HepG2 (cell line): ENCODE measurements around the gene BCL2L11.

Experiments used
- ASH2L ChIP-seq: fragments of 300-600, 200-600 bp; sonication (generic); IDR thresholded peaks from 2 replicates; pipeline ENCODE4 v1.7.0; 2017; ENCODE audit warnings: low read depth, mild to moderate bottlenecking, moderate library complexity, mixed read lengths, low read length; ENCODE audit not compliant: insufficient read length
- BCL6 ChIP-seq: IDR thresholded peaks from 2 replicates; pipeline ENCODE4 v1.6.1; 2016; ENCODE audit warnings: missing genetic modification reagents, missing compliant biosample characterization
- FOXM1 ChIP-seq: sonication (generic); formaldehyde crosslinking; IDR thresholded peaks from 2 replicates; pipeline ENCODE4 v1.5.0; 2020; ENCODE audit warnings: missing genetic modification reagents
- KMT2B ChIP-seq: IDR thresholded peaks from 2 replicates; pipeline ENCODE4 v1.6.1; 2016; ENCODE audit warnings: missing genetic modification reagents, missing compliant biosample characterization
- MTERF4 ChIP-seq: sonication (generic); formaldehyde crosslinking; IDR thresholded peaks from 2 replicates; pipeline ENCODE4 v1.8.0; 2023; ENCODE audit warnings: mild to moderate bottlenecking, missing genetic modification reagents
- THRA ChIP-seq: sonication (generic); formaldehyde crosslinking; IDR thresholded peaks from 2 replicates; pipeline ENCODE4 v1.4.0; 2020; ENCODE audit warnings: missing genetic modification reagents, borderline replicate concordance
- ZNF331 ChIP-seq: sonication (generic); formaldehyde crosslinking; IDR thresholded peaks from 2 replicates; pipeline ENCODE4 v1.4.0; 2020; ENCODE audit warnings: missing genetic modification reagents
- ZNF580 ChIP-seq: IDR thresholded peaks from 2 replicates; pipeline ENCODE4 v1.6.1; 2016; ENCODE audit warnings: low read depth, borderline replicate concordance
- ZNF703 ChIP-seq: sonication (generic); formaldehyde crosslinking; IDR thresholded peaks from 2 replicates; pipeline ENCODE4 v1.5.1; 2020; ENCODE audit warnings: missing genetic modification reagents, mild to moderate bottlenecking, moderate library complexity, borderline replicate concordance
- ZZZ3 ChIP-seq: sonication (generic); formaldehyde crosslinking; IDR thresholded peaks from 2 replicates; pipeline ENCODE4 v1.4.0; 2020; ENCODE audit warnings: missing genetic modification reagents, mild to moderate bottlenecking, borderline replicate concordance
- TF ChIP-seq, protein P1 (sequence below): sonication (generic); formaldehyde crosslinking; IDR thresholded peaks from 2 replicates; pipeline ENCODE4 v1.5.0; 2020; ENCODE audit warnings: mild to moderate bottlenecking, missing genetic modification reagents, moderate library complexity
- TF ChIP-seq, protein P2 (sequence below): sonication (generic); formaldehyde crosslinking; IDR thresholded peaks from 2 replicates; pipeline ENCODE4 v1.4.0; 2020; ENCODE audit warnings: missing genetic modification reagents

DNA sequence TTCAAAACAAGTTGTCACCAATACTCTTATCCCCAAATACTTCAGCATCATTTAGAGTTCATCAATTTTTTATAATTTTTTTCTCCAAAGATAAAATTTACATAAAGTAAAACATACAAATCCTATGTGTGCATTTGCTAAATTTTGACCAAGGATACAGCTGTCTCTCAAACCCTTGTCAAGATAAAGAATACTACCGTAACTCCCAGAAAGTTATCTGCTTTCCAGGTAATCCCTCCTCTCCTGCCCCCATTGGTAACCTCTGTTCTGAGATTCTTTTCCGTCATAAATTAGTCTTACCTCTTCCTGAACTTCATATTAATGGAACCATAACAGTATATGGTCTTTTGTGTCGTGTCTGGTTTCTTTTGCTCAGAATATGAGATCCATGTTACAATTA lies 49.2 kb downstream of the BCL2L11 start:
- TF ChIP-seq KMT2B (CRISPR knock-in tag) (no peak), ASH2L (no peak), ZNF703 (CRISPR knock-in tag) (no peak), ZZZ3 (CRISPR knock-in tag) (no peak), THRA (CRISPR knock-in tag) (no peak), MTERF4 (CRISPR knock-in tag) (no peak), ZNF580 (CRISPR knock-in tag) (no peak), FOXM1 (CRISPR knock-in tag) (no peak), ZNF331 (no peak), BCL6 (CRISPR knock-in tag) (no peak)
- TF ChIP-seq, protein P1, sequence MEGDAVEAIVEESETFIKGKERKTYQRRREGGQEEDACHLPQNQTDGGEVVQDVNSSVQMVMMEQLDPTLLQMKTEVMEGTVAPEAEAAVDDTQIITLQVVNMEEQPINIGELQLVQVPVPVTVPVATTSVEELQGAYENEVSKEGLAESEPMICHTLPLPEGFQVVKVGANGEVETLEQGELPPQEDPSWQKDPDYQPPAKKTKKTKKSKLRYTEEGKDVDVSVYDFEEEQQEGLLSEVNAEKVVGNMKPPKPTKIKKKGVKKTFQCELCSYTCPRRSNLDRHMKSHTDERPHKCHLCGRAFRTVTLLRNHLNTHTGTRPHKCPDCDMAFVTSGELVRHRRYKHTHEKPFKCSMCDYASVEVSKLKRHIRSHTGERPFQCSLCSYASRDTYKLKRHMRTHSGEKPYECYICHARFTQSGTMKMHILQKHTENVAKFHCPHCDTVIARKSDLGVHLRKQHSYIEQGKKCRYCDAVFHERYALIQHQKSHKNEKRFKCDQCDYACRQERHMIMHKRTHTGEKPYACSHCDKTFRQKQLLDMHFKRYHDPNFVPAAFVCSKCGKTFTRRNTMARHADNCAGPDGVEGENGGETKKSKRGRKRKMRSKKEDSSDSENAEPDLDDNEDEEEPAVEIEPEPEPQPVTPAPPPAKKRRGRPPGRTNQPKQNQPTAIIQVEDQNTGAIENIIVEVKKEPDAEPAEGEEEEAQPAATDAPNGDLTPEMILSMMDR (CRISPR knock-in tag), result no peak
- TF ChIP-seq, protein P2, sequence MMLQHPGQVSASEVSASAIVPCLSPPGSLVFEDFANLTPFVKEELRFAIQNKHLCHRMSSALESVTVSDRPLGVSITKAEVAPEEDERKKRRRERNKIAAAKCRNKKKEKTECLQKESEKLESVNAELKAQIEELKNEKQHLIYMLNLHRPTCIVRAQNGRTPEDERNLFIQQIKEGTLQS (CRISPR knock-in tag), result no peak
